Epithelial cell of esophagus (primary cell): ENCODE measurements around the gene TSPAN5.
"Not testable (repeated sequence)": the region's sequence is repeated elsewhere in the genome, so short reads cannot be mapped to it uniquely, and the experiment has no call there.

ENCODE experiments used
- DNase-seq: peaks from one replicate; pipeline ENCODE4 v3.0.0; 2010; ENCODE audit warnings: low read depth
- H3K4me3 ChIP-seq: 2 replicates; pipeline ENCODE4 v1.5.1; 2011; ENCODE audit warnings: mild to moderate bottlenecking, low read length, control low read depth
- TF ChIP-seq, protein P1 (sequence below): IDR thresholded peaks from 2 replicates; pipeline ENCODE4 v1.5.1; 2011; ENCODE audit warnings: low read depth, mild to moderate bottlenecking, low read length, control low read depth, inconsistent platforms; ENCODE audit not compliant: insufficient read depth; ENCODE audit errors: missing control alignments

The TSPAN5 gene

DNA sequence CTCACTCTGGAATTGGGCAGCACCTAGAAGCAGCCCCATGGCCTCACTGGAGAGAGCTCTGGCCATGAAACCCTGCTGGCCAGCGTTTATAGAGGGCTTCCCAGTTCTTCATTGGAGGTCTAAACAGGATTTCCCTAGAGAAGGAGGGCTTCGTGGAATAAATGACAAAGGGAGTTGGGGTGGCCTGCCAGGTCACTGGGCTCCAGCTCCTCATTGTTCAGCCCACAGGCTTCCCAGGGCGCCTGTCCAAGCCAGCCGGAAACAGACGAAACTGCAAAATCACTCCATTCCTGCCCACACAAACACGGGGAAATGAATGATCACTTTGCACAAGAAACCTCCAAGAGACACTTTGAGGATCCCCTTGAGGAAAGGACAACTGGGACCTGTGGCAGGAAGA is 189.7 kb downstream of the TSPAN5 start:
- H3K4me3 ChIP-seq: no peak overlapping the region
- no peak for DNase-seq
- TF ChIP-seq, protein P1, sequence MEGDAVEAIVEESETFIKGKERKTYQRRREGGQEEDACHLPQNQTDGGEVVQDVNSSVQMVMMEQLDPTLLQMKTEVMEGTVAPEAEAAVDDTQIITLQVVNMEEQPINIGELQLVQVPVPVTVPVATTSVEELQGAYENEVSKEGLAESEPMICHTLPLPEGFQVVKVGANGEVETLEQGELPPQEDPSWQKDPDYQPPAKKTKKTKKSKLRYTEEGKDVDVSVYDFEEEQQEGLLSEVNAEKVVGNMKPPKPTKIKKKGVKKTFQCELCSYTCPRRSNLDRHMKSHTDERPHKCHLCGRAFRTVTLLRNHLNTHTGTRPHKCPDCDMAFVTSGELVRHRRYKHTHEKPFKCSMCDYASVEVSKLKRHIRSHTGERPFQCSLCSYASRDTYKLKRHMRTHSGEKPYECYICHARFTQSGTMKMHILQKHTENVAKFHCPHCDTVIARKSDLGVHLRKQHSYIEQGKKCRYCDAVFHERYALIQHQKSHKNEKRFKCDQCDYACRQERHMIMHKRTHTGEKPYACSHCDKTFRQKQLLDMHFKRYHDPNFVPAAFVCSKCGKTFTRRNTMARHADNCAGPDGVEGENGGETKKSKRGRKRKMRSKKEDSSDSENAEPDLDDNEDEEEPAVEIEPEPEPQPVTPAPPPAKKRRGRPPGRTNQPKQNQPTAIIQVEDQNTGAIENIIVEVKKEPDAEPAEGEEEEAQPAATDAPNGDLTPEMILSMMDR: no peak

DNA sequence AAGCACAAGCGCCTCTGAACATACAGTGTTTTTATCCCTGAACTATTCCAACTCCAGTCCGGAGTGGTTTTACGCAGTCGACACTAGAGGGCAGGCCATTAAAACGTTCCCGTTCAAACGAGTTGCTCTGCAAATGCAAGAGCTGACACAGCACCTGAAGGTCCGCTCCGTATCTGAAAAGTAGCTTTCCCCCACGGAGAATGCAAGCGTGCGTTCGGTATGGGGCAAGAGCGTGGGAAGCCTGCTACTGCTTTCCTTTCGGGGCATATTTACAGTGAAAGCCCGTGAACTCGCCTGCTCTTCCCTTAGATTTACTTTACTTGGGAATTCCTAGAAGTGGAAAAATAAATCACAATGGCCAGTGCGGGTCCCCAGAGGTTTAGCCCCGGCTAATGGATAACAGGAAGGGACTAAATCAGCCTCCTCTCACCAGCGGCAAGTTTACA is 190.8 kb downstream of the TSPAN5 start:
- peak overlapping the region; percentile 50 for H3K4me3 ChIP-seq
- peak; percentile 92 for DNase-seq
- TF ChIP-seq, protein P1: peak; percentile 81

DNA sequence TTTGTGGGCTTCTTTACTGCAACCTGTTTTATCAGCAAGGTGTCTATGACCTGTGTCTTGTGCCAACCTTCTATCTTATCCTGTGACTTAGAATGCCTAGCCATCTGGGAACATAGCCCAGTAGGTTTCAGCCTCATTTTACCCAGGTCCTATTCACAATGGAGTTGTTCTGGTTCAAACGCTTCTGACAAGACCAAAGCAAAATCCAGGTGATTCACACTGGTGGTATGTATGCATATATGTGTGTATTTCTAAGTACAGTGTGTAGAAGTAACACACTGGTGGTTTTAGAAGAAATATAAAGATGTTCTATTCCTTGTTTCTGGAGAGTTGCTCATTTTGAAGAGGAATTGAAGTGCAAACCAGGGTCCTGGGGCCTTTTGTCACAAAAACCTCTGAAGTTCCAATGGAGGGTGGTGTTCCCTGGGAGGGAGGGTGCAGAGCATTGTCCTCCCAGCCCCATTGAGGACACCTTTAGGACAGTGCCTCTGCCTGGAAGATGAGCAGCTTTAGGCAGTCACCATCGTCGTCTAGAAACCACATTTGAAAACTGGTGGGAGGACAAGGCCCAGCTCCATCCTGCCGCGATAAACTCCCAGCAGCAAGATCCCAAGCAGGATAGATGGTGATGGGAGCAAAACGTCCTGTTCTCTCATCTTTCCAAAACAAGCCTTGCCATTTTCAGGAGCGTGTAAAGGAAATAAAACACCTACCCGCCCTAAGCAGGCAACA is 191.4 kb downstream of the TSPAN5 start:
- peak; percentile 58 for DNase-seq

DNA sequence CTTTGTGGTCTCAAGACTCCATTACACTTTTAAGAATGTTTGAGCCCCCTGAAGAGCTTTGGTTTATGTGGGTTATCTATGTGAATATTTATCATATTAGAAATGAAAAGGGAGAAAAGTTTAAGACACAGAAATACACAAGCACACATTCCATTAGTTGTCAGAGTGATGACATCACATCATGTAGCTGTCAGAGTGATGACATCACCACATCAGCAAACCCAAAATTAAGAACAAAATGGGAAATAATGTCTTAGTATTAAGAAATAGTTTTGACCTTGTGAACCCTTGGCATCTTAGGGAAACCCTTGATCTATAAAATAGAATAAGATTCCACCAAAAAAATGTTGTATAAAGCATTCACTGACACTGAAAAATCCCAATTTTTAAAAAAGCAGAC is 195.9 kb downstream of the TSPAN5 start:
- no peak for DNase-seq
- TF ChIP-seq, protein P1: no peak
- H3K4me3 ChIP-seq: no peak overlapping the region

More for the DNA sequence above, 191.4 kb downstream of the TSPAN5 start:
- TF ChIP-seq, protein P1: no peak
- no peak overlapping the region for H3K4me3 ChIP-seq

DNA sequence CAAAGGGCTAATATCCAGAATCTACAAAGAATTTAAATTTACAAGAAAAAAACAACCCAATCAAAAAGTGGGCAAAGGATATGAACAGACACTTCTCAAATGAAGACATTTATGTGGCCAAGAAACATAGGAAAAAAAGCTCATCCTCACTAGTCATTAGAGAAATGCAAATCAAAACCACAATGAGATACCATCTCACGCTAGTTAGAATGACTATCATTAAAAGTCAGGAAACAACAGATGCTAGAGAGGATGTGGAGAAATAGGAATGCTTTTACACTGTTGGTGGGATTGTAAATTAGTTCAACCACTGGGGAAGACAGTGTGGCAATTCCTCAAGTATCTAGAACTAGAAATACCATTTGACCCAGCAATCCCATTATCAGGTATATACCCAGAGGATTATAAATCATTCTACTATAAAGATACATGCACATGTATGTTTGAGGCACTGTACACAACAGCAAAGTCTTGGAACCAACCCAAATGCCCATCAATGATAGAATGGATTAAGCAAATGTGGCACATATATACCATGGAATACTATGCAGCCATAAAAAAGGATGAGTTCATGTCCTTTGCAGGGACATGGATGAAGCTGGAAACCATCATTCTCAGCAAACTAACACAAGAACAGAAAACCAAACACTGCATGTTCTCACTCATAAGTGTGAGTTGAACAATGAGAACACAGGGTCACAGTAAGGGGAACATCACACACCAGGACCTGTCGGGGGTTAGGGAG is 197.1 kb downstream of the TSPAN5 start:
- not testable (repeated sequence) for DNase-seq

DNA sequence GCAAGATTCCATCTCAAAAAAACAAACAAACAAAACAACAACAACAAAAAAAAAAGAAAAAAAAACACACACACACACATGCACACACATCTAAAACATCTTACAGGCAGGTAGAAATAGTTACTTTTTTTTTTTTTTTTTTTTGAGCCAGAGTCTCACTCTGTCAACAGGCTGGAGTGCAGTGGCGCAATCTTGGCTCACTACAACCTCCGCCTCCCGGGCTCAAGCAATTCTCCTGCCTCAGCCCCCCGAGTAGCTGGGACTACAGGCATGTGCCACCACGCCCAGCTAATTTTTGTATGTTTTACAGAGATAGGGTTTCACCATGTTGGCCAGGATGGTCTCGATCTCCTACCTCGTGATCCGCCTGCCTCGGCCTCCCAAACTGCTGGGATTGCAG is 201.0 kb downstream of the TSPAN5 start:
- not testable (repeated sequence) for DNase-seq, H3K4me3 ChIP-seq

More for the DNA sequence above, 197.1 kb downstream of the TSPAN5 start:
- not testable (repeated sequence) for H3K4me3 ChIP-seq

DNA sequence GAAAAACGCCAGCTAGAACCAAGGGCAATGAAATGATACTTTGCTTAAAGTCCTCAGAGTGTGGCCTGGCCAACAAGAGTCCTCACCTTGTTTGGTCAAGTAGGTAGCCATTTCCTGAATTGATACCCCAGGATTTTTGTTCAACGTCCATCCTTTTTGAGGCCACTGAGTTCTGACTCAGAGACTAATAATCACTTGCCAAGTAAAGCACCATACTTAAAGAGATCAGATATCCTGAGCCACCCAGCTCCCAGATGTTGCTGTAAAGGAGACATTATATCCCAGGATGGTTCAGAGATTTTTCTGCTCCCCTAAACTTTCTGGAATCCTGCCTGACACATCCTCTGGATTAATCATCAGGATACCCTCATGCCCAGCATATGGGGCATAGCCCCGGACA is 206.3 kb downstream of the TSPAN5 start:
- DNase-seq: no peak
- TF ChIP-seq, protein P1: no peak
- H3K4me3 ChIP-seq: no peak overlapping the region

DNA sequence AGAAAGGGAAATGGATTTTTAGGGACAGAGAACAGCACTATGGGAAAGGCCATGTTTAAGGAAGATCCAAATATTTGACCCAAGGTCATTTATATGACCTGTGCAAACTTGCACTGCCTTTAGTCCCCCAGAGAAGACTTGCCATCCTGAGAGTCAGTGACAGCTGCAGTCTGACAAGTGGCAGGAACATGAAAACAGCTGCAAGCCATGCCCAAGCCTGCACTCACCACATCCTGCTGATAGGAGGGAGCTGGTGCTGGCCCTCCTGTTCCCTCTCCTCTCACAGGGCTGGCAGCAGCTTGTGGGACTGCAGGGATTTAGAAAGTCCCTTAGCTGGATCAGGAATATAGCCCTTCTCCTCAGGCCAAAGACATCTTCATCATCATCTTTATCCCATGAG is 209.5 kb downstream of the TSPAN5 start:
- H3K4me3 ChIP-seq: no peak overlapping the region
- TF ChIP-seq, protein P1: no peak
- peak; percentile 48 for DNase-seq
